Esophagus squamous epithelium (tissue), 5 donors: ENCODE data around the gene RGS6. TPM values are rescaled to one million over a fixed set of nuclear protein-coding genes. Genes with fewer than 3 reads are reported as not detected.
"Not testable (repeated sequence)": the region's sequence is repeated elsewhere in the genome, so short reads cannot be mapped to it uniquely, and the experiment has no call there.

ENCODE experiments used
- DNase-seq: peaks from one replicate; lab custom pipeline; 2025; lab: John Stamatoyannopoulos, UW
- H3K27ac ChIP-seq, 4 donors: fragments of 200-600 bp; sonication (generic); one replicate each; pipeline ENCODE4 v1.5.1; 2016 to 2019; ENCODE audit warnings: mild to moderate bottlenecking in 1 of 4
- H3K27me3 ChIP-seq, 4 donors: fragments of 200-600 bp; sonication (generic); 1 replicate in 3 of 4; 2 replicates in 1 of 4; pipeline versions ENCODE4 v1.5.1 to v1.6.0; 2017 to 2021; ENCODE audit warnings: antibody characterized with exemption in 1 of 4
- H3K36me3 ChIP-seq, 3 donors: fragments of 200-600 bp; sonication (generic); one replicate each; pipeline ENCODE4 v1.5.1; 2016 to 2019
- H3K4me1 ChIP-seq, 3 donors: fragments of 200-600 bp; sonication (generic); one replicate each; pipeline ENCODE4 v1.5.1; 2017 to 2019
- H3K4me3 ChIP-seq, 4 donors: fragments of 200-600 bp; sonication (generic); 1 replicate in 3 of 4; 2 replicates in 1 of 4; pipeline ENCODE4 v1.5.1; 2016 to 2019; ENCODE audit warnings: mild to moderate bottlenecking in 2 of 4, moderate library complexity in 1 of 4
- H3K9me3 ChIP-seq, 3 donors: fragments of 200-600 bp; sonication (generic); one replicate each; pipeline ENCODE4 v1.5.1; 2016 to 2019
- POLR2A ChIP-seq, 4 donors: fragments of 450-650 bp; IDR thresholded peaks; one replicate each; pipeline ENCODE4 v1.6.1; 2017; ENCODE audit warnings: antibody characterized with exemption in 4 of 4, mild to moderate bottlenecking in 4 of 4, moderate library complexity in 3 of 4
- WGBS, 2 donors: methylation state at CpG; one replicate each; pipeline ENCODE4 v1.1.5; 2018; 5-methylcytosine and 5-hydroxymethylcytosine counted together
- intact Hi-C: fragments of 100-400 bp; cut with DNase I; formaldehyde crosslinking; loops from one replicate; pipeline ENCODE4 v1.15.0; 2022
- total RNA-seq, 4 donors: library from RNA; depleted of rRNA; stranded (reverse); fragments of >200 nt; gene quantifications; one replicate each; pipeline ENCODE4 v1.1.0, GENCODE V29; 2016
- TF ChIP-seq, protein P1 (sequence below), 6 experiments: fragments of 450-650 bp in 4 of 6; fragments of 200-600 bp in 2 of 6; sonication (generic) in 2 of 6; IDR thresholded peaks; one replicate each; pipeline ENCODE4 v1.5.1; 2016 to 2019; ENCODE audit warnings: antibody characterized with exemption in 6 of 6, mild to moderate bottlenecking in 4 of 6, moderate library complexity in 4 of 6
- donor health status: DM: yes; HTN: yes; CAD: no.

Gene RGS6
- total RNA-seq, 4 donors from 2014 or later = 0.06 to 0.76 (median 0.66) TPM; not detected in 1

DNA sequence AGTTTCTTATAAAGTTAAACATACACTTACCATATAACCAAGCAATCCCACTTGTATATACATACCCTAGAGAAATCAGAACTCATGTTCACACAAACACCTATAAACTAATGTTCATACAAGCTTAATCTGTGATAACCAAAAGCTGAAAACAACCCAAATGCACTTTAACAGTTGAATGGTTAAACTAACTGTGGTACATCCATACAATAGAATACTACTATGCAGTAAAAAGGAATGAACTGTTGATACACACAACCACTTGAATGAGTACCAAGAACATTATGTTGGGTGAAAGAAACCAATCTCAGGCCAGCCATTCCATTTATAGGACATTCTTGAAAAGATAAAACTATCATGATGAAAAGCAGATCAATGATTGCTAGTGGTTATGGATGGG, 534.1 kb downstream of the RGS6 start:
- peaks cover 0 to 1% (median 0%) of the 10 kb centered on the region in 4 donors for H3K27me3 ChIP-seq
- no peak for TF ChIP-seq POLR2A (IDR thresholded peaks at IDR 0.05)
- TF ChIP-seq, protein P1, sequence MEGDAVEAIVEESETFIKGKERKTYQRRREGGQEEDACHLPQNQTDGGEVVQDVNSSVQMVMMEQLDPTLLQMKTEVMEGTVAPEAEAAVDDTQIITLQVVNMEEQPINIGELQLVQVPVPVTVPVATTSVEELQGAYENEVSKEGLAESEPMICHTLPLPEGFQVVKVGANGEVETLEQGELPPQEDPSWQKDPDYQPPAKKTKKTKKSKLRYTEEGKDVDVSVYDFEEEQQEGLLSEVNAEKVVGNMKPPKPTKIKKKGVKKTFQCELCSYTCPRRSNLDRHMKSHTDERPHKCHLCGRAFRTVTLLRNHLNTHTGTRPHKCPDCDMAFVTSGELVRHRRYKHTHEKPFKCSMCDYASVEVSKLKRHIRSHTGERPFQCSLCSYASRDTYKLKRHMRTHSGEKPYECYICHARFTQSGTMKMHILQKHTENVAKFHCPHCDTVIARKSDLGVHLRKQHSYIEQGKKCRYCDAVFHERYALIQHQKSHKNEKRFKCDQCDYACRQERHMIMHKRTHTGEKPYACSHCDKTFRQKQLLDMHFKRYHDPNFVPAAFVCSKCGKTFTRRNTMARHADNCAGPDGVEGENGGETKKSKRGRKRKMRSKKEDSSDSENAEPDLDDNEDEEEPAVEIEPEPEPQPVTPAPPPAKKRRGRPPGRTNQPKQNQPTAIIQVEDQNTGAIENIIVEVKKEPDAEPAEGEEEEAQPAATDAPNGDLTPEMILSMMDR (IDR thresholded peaks at IDR 0.05) = no peak
- no peak for DNase-seq
- H3K36me3 ChIP-seq = no peaks in the 10 kb centered on the region
- no peak overlapping the region for H3K4me3 ChIP-seq
- H3K9me3 ChIP-seq = peaks cover 0 to 8% (median 4%) of the 10 kb centered on the region in 3 donors
- no peak overlapping the region for H3K27ac ChIP-seq
- intact Hi-C loops = no loop called here
- H3K4me1 ChIP-seq = no peaks in the 10 kb centered on the region

DNA sequence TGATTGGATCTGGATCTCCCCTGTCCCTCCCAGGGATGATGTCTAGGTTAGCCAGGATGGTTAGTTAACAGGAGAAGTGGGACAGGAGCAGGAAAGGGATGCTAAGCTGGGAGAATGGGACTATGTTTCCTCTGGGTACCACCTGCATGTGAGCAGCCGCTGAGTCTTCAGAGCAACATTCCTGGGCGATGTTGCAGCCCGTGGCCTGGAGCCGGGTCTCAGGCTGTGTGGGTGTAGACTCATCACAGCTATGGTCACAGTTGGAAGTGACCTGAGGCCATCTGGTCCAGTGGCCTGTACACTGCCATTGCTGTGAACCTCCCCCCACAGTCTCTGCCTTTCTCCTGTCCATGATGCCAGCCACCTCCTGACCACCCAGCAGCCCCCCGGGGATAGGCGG, 539.1 kb downstream of the RGS6 start:
- DNase-seq = no peak

DNA sequence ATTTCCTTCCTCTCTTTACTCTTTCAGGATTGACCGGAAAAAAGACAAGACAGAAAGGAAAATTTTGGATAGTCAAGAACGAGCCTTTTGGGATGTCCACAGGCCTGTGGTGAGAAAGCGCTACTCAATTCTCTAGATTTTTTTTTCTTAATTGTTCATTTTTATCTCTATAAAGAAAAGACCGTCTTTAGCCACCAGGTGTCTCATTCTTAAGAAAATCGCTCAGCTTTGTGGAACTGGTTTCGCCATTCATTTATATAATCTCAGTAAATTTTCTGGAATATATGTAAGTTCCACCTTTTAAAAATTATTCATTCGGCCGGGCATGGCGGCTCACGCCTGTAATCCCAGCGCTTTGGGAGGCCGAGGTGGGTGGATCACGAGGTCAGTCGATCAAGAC, 540.6 kb downstream of the RGS6 start:
- H3K4me1 ChIP-seq = peaks cover 8 to 20% (median 12%) of the 10 kb centered on the region in 3 donors
- WGBS, 2 donors = 88 to 89% methylated on average over 14 of the region's 14 CpGs
- H3K27ac ChIP-seq = no peak overlapping the region
- H3K27me3 ChIP-seq = peaks cover 0 to 4% (median 0%) of the 10 kb centered on the region in 4 donors
- H3K4me3 ChIP-seq = no peak overlapping the region
- intact Hi-C loops = no loop called here
- no peak for DNase-seq
- no peaks in the 10 kb centered on the region for H3K9me3 ChIP-seq
- TF ChIP-seq, protein P1 (IDR thresholded peaks at IDR 0.05) = peak in 1 of 6 experiments; percentile 7
- no peak for TF ChIP-seq POLR2A (IDR thresholded peaks at IDR 0.05)
- no peaks in the 10 kb centered on the region for H3K36me3 ChIP-seq

More for the DNA sequence above, 539.1 kb downstream of the RGS6 start:
- no peak for TF ChIP-seq POLR2A (IDR thresholded peaks at IDR 0.05)
- TF ChIP-seq, protein P1 (IDR thresholded peaks at IDR 0.05) = no peak
- peaks cover 0 to 4% (median 2%) of the 10 kb centered on the region in 3 donors for H3K9me3 ChIP-seq
- H3K36me3 ChIP-seq = no peaks in the 10 kb centered on the region
- peaks cover 0 to 4% (median 0%) of the 10 kb centered on the region in 4 donors for H3K27me3 ChIP-seq
- H3K27ac ChIP-seq = no peak overlapping the region
- intact Hi-C loops = no loop called here
- 92 to 94% methylated on average over 3 of the region's 6 CpGs for WGBS, 2 donors
- H3K4me1 ChIP-seq = peaks cover 0 to 5% (median 3%) of the 10 kb centered on the region in 3 donors
- no peak overlapping the region for H3K4me3 ChIP-seq

DNA sequence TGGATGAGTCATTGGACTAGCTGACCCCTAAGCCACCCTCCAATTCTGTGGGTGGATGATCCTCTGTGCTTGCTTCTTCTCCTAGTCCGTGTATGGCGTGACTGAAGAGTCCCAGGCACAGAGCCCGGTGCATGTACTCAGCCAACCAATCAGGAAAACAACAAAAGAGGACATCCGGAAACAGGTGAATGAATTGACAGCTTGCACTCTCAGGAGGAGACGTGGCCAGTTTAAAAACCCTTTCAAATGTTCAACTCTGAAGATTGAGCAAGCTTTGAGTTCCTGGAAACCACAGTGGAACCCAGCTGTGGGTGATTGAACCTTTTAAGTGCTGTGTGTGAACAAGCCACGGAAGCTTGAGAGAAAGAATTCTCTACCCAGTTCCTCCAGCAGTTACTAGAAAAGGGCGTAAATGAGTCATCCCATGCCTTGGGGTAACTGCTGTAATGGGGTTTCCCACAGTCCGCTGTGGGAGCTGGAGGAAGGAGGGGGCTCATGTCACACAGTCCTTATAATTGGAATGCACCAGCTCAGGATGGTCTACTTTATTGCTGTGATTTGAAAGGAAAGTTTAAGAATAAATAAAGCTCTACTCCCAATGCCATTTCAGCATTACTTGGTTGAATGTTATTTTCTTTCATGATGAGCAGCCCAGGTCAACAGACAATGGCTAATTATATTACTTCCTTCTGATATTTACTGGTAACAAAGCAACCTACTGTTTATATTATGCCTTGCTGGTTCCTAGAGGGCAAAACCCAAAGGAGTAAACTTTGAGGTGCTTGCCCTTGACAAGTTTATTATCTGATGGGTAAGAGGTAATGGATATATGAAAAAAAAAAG, 544.6 kb downstream of the RGS6 start:
- 9 to 17% methylated on average over 6 to 8 of the region's 8 CpGs for WGBS, 2 donors
- Histone ChIP-seq H3K36me3 (no peaks in the 10 kb centered on the region), H3K4me1 (peaks cover 8 to 20% (median 13%) of the 10 kb centered on the region in 3 donors), H3K27ac (peak overlapping the region in 3 of 4 donors; percentile 13 to 33 (median 22)), H3K4me3 (peak overlapping the region in 1 of 4 donors; percentile 3), H3K27me3 (peaks cover 0 to 4% (median 0%) of the 10 kb centered on the region in 4 donors), H3K9me3 (no peaks in the 10 kb centered on the region)
- intact Hi-C loops = no loop called here
- DNase-seq = no peak
- TF ChIP-seq, protein P1 (IDR thresholded peaks at IDR 0.05) = no peak
- no peak for TF ChIP-seq POLR2A (IDR thresholded peaks at IDR 0.05)

DNA sequence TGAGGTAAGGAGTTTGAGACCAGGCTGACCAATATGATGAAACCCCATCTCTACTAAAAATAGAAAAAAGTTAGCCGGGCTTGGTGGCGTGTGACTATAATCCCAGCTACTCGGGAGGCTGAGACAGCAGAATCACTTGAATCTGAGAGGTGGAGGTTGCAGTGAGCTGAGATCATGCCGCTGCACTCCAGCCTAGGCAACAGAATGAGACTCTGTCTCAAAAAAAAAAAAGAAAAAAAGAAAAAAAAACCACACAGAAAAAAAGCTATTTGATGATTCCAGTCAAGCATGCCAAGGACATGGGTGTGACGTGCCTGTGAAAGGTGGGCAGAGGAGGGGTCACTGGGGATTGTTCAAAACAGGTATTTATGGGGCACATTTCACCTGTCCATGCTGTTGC, 545.3 kb downstream of the RGS6 start:
- DNase-seq, H3K27me3 ChIP-seq, H3K9me3 ChIP-seq, intact Hi-C loops, H3K36me3 ChIP-seq, H3K27ac ChIP-seq: not testable (repeated sequence)
- peak overlapping the region in 1 of 4 donors; percentile 3 for H3K4me3 ChIP-seq
- H3K4me1 ChIP-seq = peaks cover 8 to 20% (median 13%) of the 10 kb centered on the region in 3 donors
- 23 to 36% methylated on average over 3 to 5 of the region's 5 CpGs for WGBS, 2 donors
